Adrenal gland (tissue), 12 donors: ENCODE results near the gene MOB4. TPM values are rescaled to one million over a fixed set of nuclear protein-coding genes. Genes with fewer than 3 reads are reported as not detected.

ENCODE experiments used
- DNase-seq, 7 donors: peaks; one replicate each; pipeline ENCODE4 v3.0.0-alpha.2; 2019 to 2020
- H3K27ac ChIP-seq, 5 donors: fragments of 200-600 bp; sonication (generic) in 4 of 5; 1 replicate in 3 of 5; 2 replicates in 2 of 5; pipeline versions ENCODE4 v1.5.1 to v1.8.0; 2016 to 2020; ENCODE audit warnings: mild to moderate bottlenecking in 1 of 5
- H3K27me3 ChIP-seq: fragments of 200-600 bp; 2 replicates; pipeline ENCODE4 v1.8.0; 2021
- H3K36me3 ChIP-seq, 2 donors: fragments of 200-600 bp; replicated peaks in 1 of 2; 1 replicate in 1 of 2; 2 replicates in 1 of 2; pipeline versions ENCODE4 v1.5.1 to v1.8.0; 2018 to 2022
- H3K4me1 ChIP-seq, 2 donors: fragments of 200-600 bp; replicated peaks in 1 of 2; 1 replicate in 1 of 2; 2 replicates in 1 of 2; pipeline versions ENCODE4 v1.5.1 to v1.8.0; 2018 to 2021
- H3K4me3 ChIP-seq, 4 donors: fragments of 200-600 bp; sonication (generic) in 3 of 4; one replicate each; pipeline ENCODE4 v1.5.1; 2016 to 2018
- H3K9me3 ChIP-seq, 3 donors: fragments of 200-600 bp; sonication (generic) in 1 of 3; replicated peaks in 1 of 3; 1 replicate in 2 of 3; 2 replicates in 1 of 3; pipeline versions ENCODE4 v1.5.1 to v1.8.0; 2016 to 2021
- CTCF ChIP-seq, 6 experiments: fragments of 450-650 bp in 4 of 6; fragments of 200-600 bp in 2 of 6; sonication (generic) in 1 of 6; IDR thresholded peaks; 1 replicate in 5 of 6; 2 replicates in 1 of 6; pipeline versions ENCODE4 v1.5.1 to v1.8.0; 2016 to 2021; ENCODE audit warnings: antibody characterized with exemption in 6 of 6, mild to moderate bottlenecking in 2 of 6, moderate library complexity in 1 of 6
- POLR2A ChIP-seq, 2 donors: fragments of 450-650 bp; IDR thresholded peaks; one replicate each; pipeline ENCODE4 v1.6.1; 2017; ENCODE audit warnings: antibody characterized with exemption in 2 of 2, mild to moderate bottlenecking in 2 of 2, moderate library complexity in 1 of 2
- WGBS, 4 donors: extraction: QIAGEN DNeasy Blood & Tissue Kit in 2 of 4; methylation state at CpG; one replicate each; pipeline versions ENCODE4 v1.1.5 to v1.1.7; 2013 to 2017; 5-methylcytosine and 5-hydroxymethylcytosine counted together
- intact Hi-C, 2 donors: fragments of 100-400 bp; cut with DNase I; formaldehyde crosslinking; loops; one replicate each; pipeline versions ENCODE4 v1.14.1 to v1.15.0; 2022 to 2023
- polyA plus RNA-seq, 3 donors: library from polyadenylated mRNA; stranded (reverse); fragments of 200-250 nt in 2 of 3; fragments of 350-450 nt in 1 of 3; fragmentation: Illumina TruSeq in 1 of 3; extraction: RNeasy Lipid Tissue Mini Kit (QIAGEN cat#74804) in 1 of 3; gene quantifications; one replicate each; pipeline ENCODE4 v1.2.3, GENCODE V29; 2013 to 2014
- total RNA-seq, 9 donors: library from RNA; depleted of rRNA in 4 of 9; stranded (reverse); fragments of >200 nt in 4 of 9; fragments of 120-200 nt in 1 of 9; fragmentation: NEBNext Ultra II Directional in 1 of 9; extraction: Animal tissue kit (Norgen Biotek cat#: 25700) in 1 of 9; gene quantifications; one replicate each; pipeline versions ENCODE4 v1.1.0 to v1.2.4, GENCODE V29; 2013 to 2023
- donor health status: healthy with polysubstance abuse.
- donor health status: Bipolar disorder and iron deficiency.
- donor health status: DM: yes; HTN: yes; CAD: no.
- donor health status: DM: no; HTN: no; CAD: no.
- donor health status: DM: no; HTN: no; CAD: no.
- donor health status: DM: yes; HTN: yes; CAD: no.

Gene MOB4
- total and polyA plus RNA-seq, 12 donors, result 18.2 to 592 (median 40.0) TPM

DNA sequence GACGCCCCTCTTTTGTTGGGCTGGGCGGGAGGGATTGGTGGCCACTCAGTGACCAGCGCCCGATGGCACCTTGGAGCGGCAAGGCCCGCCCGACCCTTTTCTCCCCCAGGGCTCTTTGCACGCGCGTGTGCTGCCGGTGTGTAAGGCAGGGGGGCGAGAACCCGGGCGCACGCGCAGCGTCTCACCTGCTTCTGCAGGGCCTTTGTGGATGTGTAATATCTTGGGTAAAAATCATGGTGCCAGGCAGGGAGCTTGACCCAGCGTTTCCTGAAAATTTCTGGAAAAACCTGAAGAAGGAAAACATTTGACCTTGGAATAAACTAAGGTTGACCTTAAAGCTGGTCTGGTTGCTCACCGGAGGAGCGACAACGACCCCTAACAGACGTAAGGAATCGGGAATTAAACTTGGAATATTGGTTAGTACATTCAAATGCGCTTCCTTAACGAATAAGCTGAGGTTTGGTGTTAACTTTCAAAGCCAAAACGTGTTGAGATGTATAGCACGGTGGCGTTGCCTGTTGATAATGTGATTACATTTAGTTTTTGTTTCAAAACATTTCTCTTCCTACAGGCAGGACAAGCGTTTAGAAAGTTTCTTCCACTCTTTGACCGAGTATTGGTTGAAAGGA, 15.2 kb upstream of the MOB4 start:
- peaks cover 0 to 41% of the 10 kb centered on the region in 2 donors for H3K36me3 ChIP-seq
- intact Hi-C loops, result no loop called here
- WGBS, 4 donors, result 0% methylated on average over 19 to 30 of the region's 30 CpGs
- TF ChIP-seq POLR2A (IDR thresholded peaks at IDR 0.05) (no peak), CTCF (IDR thresholded peaks at IDR 0.05) (no peak)
- H3K27ac ChIP-seq, result peak overlapping the region; percentile 78 to 99 (median 96)
- peak overlapping the region; percentile 22 to 68 (median 50) for H3K4me3 ChIP-seq
- DNase-seq, result no peak
- peaks cover 32 to 65% of the 10 kb centered on the region in 2 donors for H3K4me1 ChIP-seq
- H3K9me3 ChIP-seq, result no peaks in the 10 kb centered on the region
- no peaks in the 10 kb centered on the region for H3K27me3 ChIP-seq

- intact Hi-C loops, result no loop called here
- no peak for DNase-seq
- no peaks in the 10 kb centered on the region for H3K27me3 ChIP-seq
- peak overlapping the region in 1 of 4 donors; percentile 68 for H3K4me3 ChIP-seq
- H3K9me3 ChIP-seq, result no peaks in the 10 kb centered on the region
- peak overlapping the region in 4 of 5 donors; percentile 56 to 99 (median 87) for H3K27ac ChIP-seq
- peaks cover 25 to 50% of the 10 kb centered on the region in 2 donors for H3K4me1 ChIP-seq
- TF ChIP-seq POLR2A (IDR thresholded peaks at IDR 0.05), result no peak
- TF ChIP-seq CTCF (IDR thresholded peaks at IDR 0.05), result no peak
- H3K36me3 ChIP-seq, result peaks cover 0 to 26% of the 10 kb centered on the region in 2 donors
- WGBS, 4 donors, result 30 to 38% (median 36%) methylated on average over 4 of the region's 4 CpGs
Observed at GRCh38 chr2:197502201-197502600, 13.7 kb upstream of the MOB4 start.

GRCh38 chr2:197502685-197503084, 13.2 kb upstream of the MOB4 start:
- DNase-seq, result no peak
- Histone ChIP-seq H3K4me3 (peak overlapping the region in 1 of 4 donors; percentile 68), H3K27me3 (no peaks in the 10 kb centered on the region), H3K27ac (peak overlapping the region in 4 of 5 donors; percentile 56 to 99 (median 87)), H3K9me3 (no peaks in the 10 kb centered on the region), H3K36me3 (peaks cover 0 to 26% of the 10 kb centered on the region in 2 donors), H3K4me1 (peaks cover 25 to 45% of the 10 kb centered on the region in 2 donors)
- WGBS, 4 donors, result 51 to 73% (median 58%) methylated on average over 4 of the region's 4 CpGs
- TF ChIP-seq CTCF (IDR thresholded peaks at IDR 0.05) (no peak), POLR2A (IDR thresholded peaks at IDR 0.05) (no peak)
- intact Hi-C loops, result no loop called here

DNA sequence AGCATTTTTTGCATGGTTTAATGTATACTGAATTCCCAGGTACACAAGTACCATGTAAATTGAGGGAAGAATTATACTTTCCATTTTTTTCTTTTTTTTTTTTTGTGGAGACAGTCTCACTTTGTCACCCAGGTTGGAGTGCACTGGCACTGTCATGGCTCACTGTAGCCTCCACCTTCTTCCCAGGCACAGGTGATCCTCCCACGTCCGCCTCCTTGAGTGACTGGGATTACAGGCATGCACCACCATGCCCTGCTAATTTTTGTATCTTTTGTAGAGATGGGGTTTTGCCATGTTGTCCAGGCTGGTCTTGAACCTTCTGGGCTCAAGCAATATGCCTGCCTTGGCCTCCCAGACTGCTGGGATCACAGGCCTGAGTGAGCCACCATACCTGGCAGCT, 11.9 kb upstream of the MOB4 start:
- intact Hi-C loops, result no loop called here
- Histone ChIP-seq H3K9me3 (no peaks in the 10 kb centered on the region), H3K4me3 (no peak overlapping the region), H3K36me3 (peaks cover 0 to 21% of the 10 kb centered on the region in 2 donors), H3K4me1 (peaks cover 15 to 36% of the 10 kb centered on the region in 2 donors), H3K27me3 (no peaks in the 10 kb centered on the region), H3K27ac (peak overlapping the region in 1 of 5 donors; percentile 99)
- no peak for DNase-seq
- no peak for TF ChIP-seq CTCF (IDR thresholded peaks at IDR 0.05)
- 96 to 100% (median 99%) methylated on average over 2 of the region's 2 CpGs for WGBS, 4 donors
